K562 (cell line): ENCODE measurements around the gene KAT6B. TPM values are rescaled to one million over a fixed set of nuclear protein-coding genes. Genes with fewer than 3 reads are reported as not detected.

Source experiments
- ATF6 ChIP-seq: sonication (generic); formaldehyde crosslinking; IDR thresholded peaks from 2 replicates; pipeline ENCODE4 v1.4.0; 2020; ENCODE audit warnings: mild to moderate bottlenecking, missing genetic modification reagents
- BHLHE40 ChIP-seq: IDR thresholded peaks from 2 replicates; pipeline ENCODE4 v1.6.1; 2011; ENCODE audit warnings: low read length, improper control_type of control experiment
- CEBPB ChIP-seq: fragments of 450-650 bp; IDR thresholded peaks from 2 replicates; pipeline ENCODE4 v1.6.1; 2016; ENCODE audit warnings: missing genetic modification characterization, missing compliant biosample characterization
- ETS1 ChIP-seq: conservative IDR thresholded peaks from 2 replicates; pipeline ENCODE4 v1.6.1; 2011; ENCODE audit warnings: low read depth, mild to moderate bottlenecking, low read length; ENCODE audit not compliant: control insufficient read depth
- MGA ChIP-seq: fragments of 450-650 bp; IDR thresholded peaks from 2 replicates; pipeline ENCODE4 v1.6.1; 2016; ENCODE audit warnings: mild to moderate bottlenecking, moderate library complexity
- SMARCA5 ChIP-seq: fragments of 450-650 bp; IDR thresholded peaks from 2 replicates; pipeline ENCODE4 v1.6.1; 2016
- TEAD1 ChIP-seq, 2 experiments: fragments of 450-650 bp in 1 of 2; sonication (generic) in 1 of 2; formaldehyde crosslinking; IDR thresholded peaks; 2 replicates each; pipeline versions ENCODE4 v1.4.0 to v1.8.0; 2020 to 2022; ENCODE audit warnings: mild to moderate bottlenecking in 2 of 2, missing genetic modification reagents in 1 of 2
- USF2 ChIP-seq: sonication (generic); formaldehyde crosslinking; IDR thresholded peaks from 2 replicates; pipeline ENCODE4 v1.5.0; 2020; ENCODE audit warnings: missing genetic modification reagents
- ZFP1 ChIP-seq: fragments of 450-650 bp; formaldehyde crosslinking; IDR thresholded peaks from 2 replicates; pipeline ENCODE4 v1.4.0; 2020; ENCODE audit warnings: mild to moderate bottlenecking, mixed read lengths
- polyA plus RNA-seq, 8 experiments: library from polyadenylated mRNA; depleted of rRNA in 4 of 8; stranded (reverse) in 5 of 8; unstranded in 3 of 8; fragments of >200 nt; fragmentation: Nextera tagmentation in 2 of 8; fragmentation: Illumina TruSeq in 1 of 8; extraction: Ambion mirVana in 2 of 8; extraction: Trizol in 1 of 8; gene quantifications; 2 replicates each; pipeline versions ENCODE4 v1.2.1 to v1.2.3, GENCODE V29; 2011 to 2014; ENCODE audit warnings: inconsistent platforms in 1 of 8, missing spikeins in 1 of 8
- total RNA-seq, 7 experiments: library from RNA; depleted of rRNA in 6 of 7; stranded (reverse); fragments of >200 nt in 6 of 7; fragmentation: Illumina TruSeq in 2 of 7; extraction: Trizol in 2 of 7; gene quantifications; 2 replicates each; pipeline versions ENCODE4 v1.2.1 to v1.2.3, GENCODE V29; 2011 to 2021; ENCODE audit warnings: low replicate concordance in 1 of 7

Gene KAT6B
- total and polyA plus RNA-seq, 9 of the 15 experiments (the other 6 are each of a cell fraction or from before 2014, with no cell fraction given): 1.4 to 9.2 (median 6.8) TPM

- TF ChIP-seq MGA (peak; percentile 95), ETS1 (peak; percentile 41; the same call in 1 of the 2 replicates), ZFP1 (CRISPR knock-in tag) (no peak), USF2 (0 out of 2 replicates have a peak, but pooled peaks have one; percentile 11), SMARCA5 (0 out of 2 replicates have a peak, but pooled peaks have one; percentile 23), TEAD1 (CRISPR knock-in tag; IDR thresholded peaks at IDR 0.05) (peak in 1 of 2 experiments; percentile 30; a peak in 1 of 4 replicates), ATF6 (CRISPR knock-in tag) (peak; percentile 66; the same call in 1 of the 2 replicates), BHLHE40 (peak; percentile 95), CEBPB (tag) (no peak)
These were observed 844 bp upstream of the KAT6B start (continued) for GRCh38 chr10:74825371-74826141.
